ENCODE measurements around the gene MXD3.

Gene MXD3

DNA sequence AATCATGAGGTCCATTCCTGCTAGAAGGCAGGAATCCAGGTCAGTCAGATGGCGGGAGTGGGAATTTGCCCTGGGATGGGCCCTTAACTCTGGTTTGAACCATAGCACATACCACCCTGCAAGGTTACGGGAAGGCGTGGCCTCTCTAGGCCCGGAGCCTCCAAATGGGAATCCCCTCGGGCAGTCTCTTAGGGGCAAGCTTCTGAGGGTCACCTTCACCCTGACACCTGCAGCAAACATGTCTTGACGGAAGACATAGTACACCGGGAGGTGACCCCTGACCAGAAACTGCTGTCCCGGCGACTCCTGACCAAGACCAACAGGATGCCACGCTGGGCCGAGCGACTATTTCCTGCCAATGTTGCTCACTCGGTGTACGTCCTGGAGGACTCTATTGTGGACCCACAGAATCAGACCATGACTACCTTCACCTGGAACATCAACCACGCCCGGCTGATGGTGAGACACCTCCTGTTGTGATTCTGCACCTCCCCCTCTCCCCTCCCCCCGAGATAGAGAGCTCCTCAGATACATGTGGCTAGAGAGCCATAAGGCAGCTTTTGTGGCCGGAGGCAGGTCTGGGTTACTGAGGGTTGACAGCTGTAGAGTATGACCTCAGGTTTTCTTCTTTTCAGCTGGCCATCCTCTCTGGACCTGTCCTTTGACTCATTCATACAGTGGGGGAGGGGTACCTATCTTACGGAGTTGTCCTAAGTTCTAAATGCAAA is 7.1 kb downstream of the MXD3 start:
- DNase-seq (ENCODE audit: insufficient read length, low spot score) (no peak), FAIRE-seq (no peak)
- TF ChIP-seq, protein P1, sequence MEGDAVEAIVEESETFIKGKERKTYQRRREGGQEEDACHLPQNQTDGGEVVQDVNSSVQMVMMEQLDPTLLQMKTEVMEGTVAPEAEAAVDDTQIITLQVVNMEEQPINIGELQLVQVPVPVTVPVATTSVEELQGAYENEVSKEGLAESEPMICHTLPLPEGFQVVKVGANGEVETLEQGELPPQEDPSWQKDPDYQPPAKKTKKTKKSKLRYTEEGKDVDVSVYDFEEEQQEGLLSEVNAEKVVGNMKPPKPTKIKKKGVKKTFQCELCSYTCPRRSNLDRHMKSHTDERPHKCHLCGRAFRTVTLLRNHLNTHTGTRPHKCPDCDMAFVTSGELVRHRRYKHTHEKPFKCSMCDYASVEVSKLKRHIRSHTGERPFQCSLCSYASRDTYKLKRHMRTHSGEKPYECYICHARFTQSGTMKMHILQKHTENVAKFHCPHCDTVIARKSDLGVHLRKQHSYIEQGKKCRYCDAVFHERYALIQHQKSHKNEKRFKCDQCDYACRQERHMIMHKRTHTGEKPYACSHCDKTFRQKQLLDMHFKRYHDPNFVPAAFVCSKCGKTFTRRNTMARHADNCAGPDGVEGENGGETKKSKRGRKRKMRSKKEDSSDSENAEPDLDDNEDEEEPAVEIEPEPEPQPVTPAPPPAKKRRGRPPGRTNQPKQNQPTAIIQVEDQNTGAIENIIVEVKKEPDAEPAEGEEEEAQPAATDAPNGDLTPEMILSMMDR (IDR thresholded peaks at IDR 0.05; ENCODE audit: insufficient read depth, missing control alignments): no peak

DNA sequence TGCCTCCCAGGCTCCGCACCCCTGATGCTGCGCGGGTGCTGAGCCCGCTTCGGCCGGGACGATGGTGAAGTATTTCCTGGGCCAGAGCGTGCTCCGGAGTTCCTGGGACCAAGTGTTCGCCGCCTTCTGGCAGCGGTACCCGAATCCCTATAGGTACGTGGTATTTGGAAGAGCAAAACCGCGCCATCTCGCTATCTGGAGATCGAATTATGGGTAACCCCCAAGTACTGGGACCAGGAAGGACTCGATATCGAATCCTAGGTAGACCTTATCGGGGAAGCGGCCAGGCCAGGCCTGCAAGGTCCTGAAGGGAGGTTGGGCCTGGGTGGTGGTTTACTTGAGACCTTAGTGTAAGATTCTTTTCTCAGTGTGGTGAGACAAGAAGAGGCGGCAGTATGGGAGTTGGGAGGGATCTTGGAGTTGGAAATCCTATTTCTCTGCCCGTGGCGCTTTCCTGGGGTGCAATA is 7.7 kb downstream of the MXD3 start:
- DNase-seq (ENCODE audit: insufficient read length, low spot score) (no peak), FAIRE-seq (no peak)
- TF ChIP-seq, protein P1 (IDR thresholded peaks at IDR 0.05; ENCODE audit: insufficient read depth, missing control alignments): no peak

GRCh38 chr5:177303121-177303924 is 8.4 kb downstream of the MXD3 start, which contains the start of the genes PRELID1 and RAB24:
TSS of gene PRELID1 (plus strand) at chr5:177303799. CDS start at chr5:177303986, 187 bp downstream.
TSS of gene RAB24 (minus strand) at chr5:177303719. CDS start at chr5:177303288, 431 bp downstream.
- DNase-seq (ENCODE audit: insufficient read length, low spot score) (peak; percentile 93), FAIRE-seq (no peak)
- TF ChIP-seq, protein P1 (IDR thresholded peaks at IDR 0.05; ENCODE audit: insufficient read depth, missing control alignments): no peak

DNA sequence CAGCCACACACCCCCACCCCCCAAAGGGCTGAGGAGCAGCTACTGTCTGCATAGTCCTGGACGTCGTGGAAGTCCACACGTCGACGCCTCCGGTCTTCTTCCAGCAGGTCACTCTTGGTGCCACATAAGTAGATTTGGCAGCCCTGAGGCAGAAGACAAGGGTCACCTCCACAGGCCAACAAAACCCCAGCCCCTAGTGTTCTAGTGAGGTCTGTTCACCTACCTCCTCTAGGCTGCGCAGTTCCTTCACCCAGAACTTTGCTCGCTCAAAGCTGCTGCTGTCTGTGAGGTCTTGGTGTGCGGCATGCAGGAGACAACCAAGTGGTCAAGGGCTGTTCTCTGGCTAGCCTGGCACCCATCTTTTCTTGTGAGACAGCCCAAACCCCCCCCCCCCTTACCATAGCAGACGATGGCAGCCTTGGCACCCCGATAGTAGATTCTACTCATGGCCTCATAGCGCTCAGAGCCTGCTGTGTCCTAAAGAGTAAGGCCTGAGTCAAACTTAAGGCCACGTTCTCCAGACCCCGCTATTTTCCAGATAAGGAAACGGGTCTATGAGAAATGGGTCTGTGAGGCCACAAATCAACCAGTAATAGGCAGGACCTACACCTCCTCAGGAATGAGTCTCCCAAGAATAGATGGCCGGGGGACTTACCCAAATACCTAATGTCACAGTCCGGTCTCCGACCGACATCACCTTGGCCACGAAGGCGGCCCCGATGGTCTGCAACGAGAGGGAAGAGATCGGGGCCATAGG is 9.2 kb downstream of the MXD3 start:
- no peak for FAIRE-seq
- TF ChIP-seq, protein P1 (IDR thresholded peaks at IDR 0.05; ENCODE audit: insufficient read depth, missing control alignments): no peak
- DNase-seq (ENCODE audit: insufficient read length, low spot score): no peak

DNA sequence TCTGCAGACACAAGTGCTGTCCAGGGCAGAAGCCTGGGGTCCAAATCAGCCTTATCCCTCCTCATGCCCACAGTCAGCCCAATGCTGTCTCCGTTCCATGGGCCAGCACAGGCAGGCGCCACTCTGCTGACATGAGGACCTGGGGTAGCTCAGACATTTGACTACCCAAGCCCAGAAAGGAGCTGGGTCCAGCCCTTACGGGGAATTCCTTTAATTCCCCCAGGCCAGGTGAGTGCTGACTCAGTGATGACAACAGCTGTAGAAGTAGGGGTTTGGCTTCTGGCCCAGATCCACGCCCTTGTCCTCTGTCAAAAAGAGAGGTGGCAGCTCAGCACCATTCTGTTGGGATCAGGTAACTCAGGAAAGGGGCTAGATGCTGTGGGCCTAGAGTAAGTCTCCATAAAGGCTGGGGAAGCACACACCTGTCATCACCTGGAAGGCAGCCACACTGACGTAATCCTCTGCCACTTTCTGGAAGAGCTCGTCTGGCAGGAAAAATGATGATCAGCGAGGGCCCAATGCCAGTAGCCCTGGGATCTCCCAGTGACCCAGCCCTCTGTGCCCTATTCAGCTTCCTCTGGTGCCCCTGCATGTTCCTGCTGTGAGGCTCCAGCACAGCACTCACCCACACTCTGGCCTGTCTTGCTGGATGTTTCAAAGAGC is 10.1 kb downstream of the MXD3 start:
- TF ChIP-seq, protein P1 (IDR thresholded peaks at IDR 0.05; ENCODE audit: insufficient read depth, missing control alignments): no peak
- no peak for DNase-seq (ENCODE audit: insufficient read length, low spot score)
- FAIRE-seq: no peak

GRCh38 chr5:177300951-177301350 is 10.7 kb downstream of the MXD3 start:
- FAIRE-seq: no peak
- TF ChIP-seq, protein P1 (IDR thresholded peaks at IDR 0.05; ENCODE audit: insufficient read depth, missing control alignments): no peak
- no peak for DNase-seq (ENCODE audit: insufficient read length, low spot score)
